Stimulated activated naive CD8-positive, alpha-beta T cell treated with anti-CD3 and anti-CD28 coated beads, Interleukin-15, amount 100 ng/mL, for 72 hours (primary cell): ENCODE data around the gene STRAP.
"Not testable (repeated sequence)": the region's sequence is repeated elsewhere in the genome, so short reads cannot be mapped to it uniquely, and the experiment has no call there.

ENCODE experiments used
- ATAC-seq: fragments of 150-1000 bp; cut with Tn5 transposase; 2 replicates; pipeline ENCODE4 v1.10.0; 2021; ENCODE audit warnings: mild to moderate bottlenecking, moderate library complexity
- DNase-seq, 2 donors: peaks; one replicate each; pipeline ENCODE4 v3.0.0; 2021 to 2022
- H3K27ac Mint-ChIP-seq, 2 donors: one replicate each; pipeline ENCODE4 v1.8.0; 2022; ENCODE audit warnings: mild to moderate bottlenecking in 2 of 2, mixed read lengths in 2 of 2, moderate library complexity in 2 of 2
- H3K27me3 Mint-ChIP-seq: one replicate; pipeline ENCODE4 v1.8.0; 2022; ENCODE audit warnings: mixed read lengths
- H3K4me1 Mint-ChIP-seq: one replicate; pipeline ENCODE4 v1.8.0; 2022; ENCODE audit warnings: mild to moderate bottlenecking, mixed read lengths
- H3K4me3 Mint-ChIP-seq, 2 donors: one replicate each; pipeline ENCODE4 v1.8.0; 2022; ENCODE audit warnings: mild to moderate bottlenecking in 2 of 2, mixed read lengths in 2 of 2, moderate library complexity in 1 of 2
- H3K9me3 Mint-ChIP-seq, 2 donors: one replicate each; pipeline ENCODE4 v1.8.0; 2022; ENCODE audit warnings: mixed read lengths in 2 of 2

Gene STRAP

DNA sequence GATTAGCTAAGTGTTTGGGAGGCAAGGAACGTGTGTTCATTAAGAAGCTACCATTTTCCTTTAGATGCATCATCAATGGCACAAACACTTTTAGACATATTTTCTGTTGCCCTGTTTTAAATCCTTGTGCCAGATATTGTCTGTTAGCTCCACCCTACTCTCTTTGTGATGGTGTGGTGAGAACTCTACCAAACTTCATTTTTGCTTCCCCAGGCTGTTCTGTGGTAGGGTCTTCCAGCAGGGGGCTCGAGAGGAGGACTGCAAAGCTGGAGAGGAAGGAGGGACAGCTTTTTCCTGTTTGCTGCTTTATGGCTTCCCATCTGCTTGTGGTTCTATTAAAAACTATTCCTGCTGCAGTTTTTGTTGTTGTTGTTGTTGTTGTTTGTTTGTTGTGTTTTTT is 23.8 kb upstream of the STRAP start:
- H3K27me3 Mint-ChIP-seq, result no peaks in the 10 kb centered on the region
- H3K4me1 Mint-ChIP-seq, result no peaks in the 10 kb centered on the region
- no peak for ATAC-seq
- no peak overlapping the region for H3K4me3 Mint-ChIP-seq
- no peak overlapping the region for H3K27ac Mint-ChIP-seq
- no peaks in the 10 kb centered on the region for H3K9me3 Mint-ChIP-seq
- no peak for DNase-seq

DNA sequence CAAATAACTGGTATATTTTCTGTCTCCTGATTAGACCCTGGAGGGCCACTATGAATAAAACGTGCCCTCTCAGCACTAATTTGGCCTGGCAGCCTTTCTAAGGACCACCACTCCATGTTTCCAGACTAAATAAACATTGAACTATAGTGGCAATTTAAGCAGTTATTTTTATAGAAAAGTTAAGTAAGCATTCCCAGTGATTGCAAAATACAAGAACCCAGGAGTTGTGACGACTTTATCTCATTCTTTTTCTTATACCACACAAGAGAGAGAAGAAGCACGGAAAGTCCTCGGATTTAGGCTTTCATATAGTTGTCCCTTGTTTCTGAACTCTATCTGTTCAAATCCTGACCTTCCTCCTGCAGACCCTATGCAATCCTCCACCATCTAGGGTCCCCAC is 23.1 kb upstream of the STRAP start:
- no peaks in the 10 kb centered on the region for H3K9me3 Mint-ChIP-seq
- no peaks in the 10 kb centered on the region for H3K27me3 Mint-ChIP-seq
- ATAC-seq (no peak), DNase-seq (no peak)
- peaks cover 5% of the 10 kb centered on the region for H3K4me1 Mint-ChIP-seq
- no peak overlapping the region for H3K4me3 Mint-ChIP-seq
- H3K27ac Mint-ChIP-seq, result no peak overlapping the region

DNA sequence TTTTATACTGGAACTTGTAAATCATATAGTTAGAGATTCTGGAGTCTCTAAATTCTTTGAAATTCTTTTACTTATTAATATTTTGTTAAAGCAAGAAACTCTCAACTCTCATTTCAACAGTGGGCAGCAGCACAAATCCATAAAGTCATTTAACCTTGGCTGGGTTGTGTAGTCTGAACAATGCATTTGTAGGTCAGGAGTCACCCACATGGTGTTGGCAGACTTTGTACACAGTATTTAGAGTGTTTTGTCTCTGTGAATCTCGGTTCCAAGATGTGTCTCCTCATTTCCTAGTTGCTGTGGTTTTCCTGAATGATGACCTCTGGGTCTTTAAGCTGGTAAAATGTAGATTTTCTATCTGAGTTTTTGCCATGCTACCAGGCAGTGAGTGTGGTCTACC is 20.8 kb upstream of the STRAP start:
- no peak for ATAC-seq
- no peak for DNase-seq
- Mint-ChIP-seq H3K27ac (no peak overlapping the region), H3K4me1 (peaks cover 6% of the 10 kb centered on the region), H3K4me3 (no peak overlapping the region), H3K9me3 (no peaks in the 10 kb centered on the region), H3K27me3 (no peaks in the 10 kb centered on the region)

DNA sequence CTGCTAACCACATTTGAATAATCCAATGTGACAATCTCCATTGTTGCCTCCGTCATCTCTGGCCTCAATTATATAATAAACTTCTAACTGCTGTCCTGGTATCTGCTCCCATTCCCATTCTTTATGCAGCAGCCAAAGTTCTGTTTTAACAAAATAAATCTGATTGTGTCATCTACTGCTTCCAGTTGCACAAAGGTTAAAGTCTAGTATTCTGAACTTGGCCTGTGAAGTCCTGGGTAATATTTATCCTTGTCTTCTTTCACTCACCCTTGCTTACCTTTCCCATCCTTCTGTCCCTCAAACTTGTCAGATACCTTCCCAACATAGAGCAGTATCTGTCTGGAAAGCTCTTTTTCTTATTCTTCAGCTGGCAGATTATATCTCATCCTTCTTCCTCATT is 19.3 kb upstream of the STRAP start:
- H3K9me3 Mint-ChIP-seq, result no peaks in the 10 kb centered on the region
- DNase-seq, result no peak
- peaks cover 6% of the 10 kb centered on the region for H3K4me1 Mint-ChIP-seq
- H3K27me3 Mint-ChIP-seq, result no peaks in the 10 kb centered on the region
- no peak overlapping the region for H3K4me3 Mint-ChIP-seq
- ATAC-seq, result no peak
- H3K27ac Mint-ChIP-seq, result no peak overlapping the region

DNA sequence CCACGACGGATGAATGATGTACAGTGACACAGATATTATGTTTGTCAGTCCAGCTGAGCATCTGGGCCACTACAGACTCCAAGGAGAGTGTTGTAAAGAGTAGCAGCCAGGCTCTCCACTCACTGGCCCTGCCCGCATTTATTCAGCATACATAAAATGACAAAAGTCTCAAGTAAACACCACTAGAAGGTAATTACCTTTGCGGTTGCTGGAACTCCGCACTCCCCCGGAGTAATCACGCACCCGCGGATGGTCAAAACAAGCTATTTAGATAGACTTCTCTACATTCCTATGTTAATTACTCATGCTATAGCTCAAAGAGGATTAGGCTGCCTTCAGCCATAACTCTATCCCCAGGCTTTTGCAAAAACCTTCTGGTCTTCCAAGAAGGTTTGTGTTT is 18.8 kb upstream of the STRAP start:
- Mint-ChIP-seq H3K27ac (no peak overlapping the region), H3K4me3 (no peak overlapping the region), H3K9me3 (no peaks in the 10 kb centered on the region), H3K4me1 (peaks cover 6% of the 10 kb centered on the region), H3K27me3 (no peaks in the 10 kb centered on the region)
- ATAC-seq, result no peak
- no peak for DNase-seq

DNA sequence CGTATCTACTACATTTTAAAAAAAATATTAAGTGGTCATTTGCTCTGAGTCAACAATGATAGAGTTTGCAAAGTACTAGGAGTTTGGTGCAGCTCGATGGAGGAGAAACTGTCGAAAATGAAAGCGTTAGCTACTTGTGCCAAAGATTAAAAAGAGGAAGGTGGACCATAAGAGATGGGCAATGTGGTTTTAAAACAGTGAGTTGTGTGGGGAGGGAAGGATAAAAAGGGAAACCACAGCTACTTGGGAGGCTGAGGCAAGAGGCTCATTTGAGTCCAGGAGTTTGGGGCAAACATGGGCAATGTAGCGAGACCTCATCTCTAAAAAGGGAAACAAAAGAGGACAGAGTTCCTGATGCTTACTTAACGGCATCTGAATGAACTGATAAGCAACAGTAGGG is 18.2 kb upstream of the STRAP start:
- peaks cover 1% of the 10 kb centered on the region for H3K27me3 Mint-ChIP-seq
- no peak overlapping the region for H3K27ac Mint-ChIP-seq
- H3K4me1 Mint-ChIP-seq, result peaks cover 6% of the 10 kb centered on the region
- peak overlapping the region; percentile 8 to 48 for H3K4me3 Mint-ChIP-seq
- H3K9me3 Mint-ChIP-seq, result no peaks in the 10 kb centered on the region
- DNase-seq (no peak), ATAC-seq (no peak)

DNA sequence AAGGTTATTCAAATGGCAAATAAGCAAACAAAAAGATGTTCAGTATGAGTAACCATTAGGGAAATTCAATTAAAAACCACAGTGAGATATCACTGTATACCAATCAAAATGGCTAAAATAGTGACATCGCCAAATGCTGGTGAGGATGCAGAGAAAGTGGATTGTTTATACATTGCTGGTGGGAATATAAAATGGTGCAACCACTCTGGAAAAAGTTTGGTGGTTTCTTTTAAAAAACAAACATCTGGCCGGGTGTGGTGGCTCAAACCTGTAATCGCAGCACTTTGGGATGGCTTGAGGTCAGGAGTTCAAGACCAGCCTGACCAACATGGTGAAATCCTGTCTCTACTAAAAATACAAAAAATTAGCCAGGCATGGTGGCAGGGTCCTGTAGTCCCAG is 14.0 kb upstream of the STRAP start:
- DNase-seq (no peak), ATAC-seq (no peak)
- Mint-ChIP-seq H3K9me3 (no peaks in the 10 kb centered on the region), H3K27ac (no peak overlapping the region), H3K4me1 (peaks cover 6% of the 10 kb centered on the region), H3K27me3 (peaks cover 14% of the 10 kb centered on the region), H3K4me3 (no peak overlapping the region)

DNA sequence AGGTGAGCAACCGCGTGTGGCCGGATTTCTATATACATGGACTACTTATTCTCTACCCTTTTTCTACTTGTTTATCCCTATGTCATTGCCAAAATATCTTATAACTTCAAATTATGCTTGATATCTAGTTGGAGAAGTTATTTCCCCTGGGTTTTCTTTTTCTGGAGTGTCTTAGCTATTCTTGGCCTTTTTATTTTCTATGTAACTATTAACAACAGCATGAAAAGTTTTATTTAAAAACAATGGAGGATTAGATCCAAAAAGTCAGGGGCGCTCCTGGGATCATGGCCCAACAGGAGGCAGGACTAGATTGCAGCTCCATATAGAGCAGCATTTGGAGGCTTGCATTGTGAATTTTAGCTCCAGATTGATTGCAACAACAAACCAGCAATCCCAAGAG is 8.6 kb upstream of the STRAP start:
- DNase-seq (no peak), ATAC-seq (no peak)
- Mint-ChIP-seq H3K9me3 (peaks cover 0 to 4% of the 10 kb centered on the region in 2 donors), H3K27me3 (peaks cover 14% of the 10 kb centered on the region), H3K27ac (no peak overlapping the region), H3K4me3 (no peak overlapping the region), H3K4me1 (peaks cover 14% of the 10 kb centered on the region)

DNA sequence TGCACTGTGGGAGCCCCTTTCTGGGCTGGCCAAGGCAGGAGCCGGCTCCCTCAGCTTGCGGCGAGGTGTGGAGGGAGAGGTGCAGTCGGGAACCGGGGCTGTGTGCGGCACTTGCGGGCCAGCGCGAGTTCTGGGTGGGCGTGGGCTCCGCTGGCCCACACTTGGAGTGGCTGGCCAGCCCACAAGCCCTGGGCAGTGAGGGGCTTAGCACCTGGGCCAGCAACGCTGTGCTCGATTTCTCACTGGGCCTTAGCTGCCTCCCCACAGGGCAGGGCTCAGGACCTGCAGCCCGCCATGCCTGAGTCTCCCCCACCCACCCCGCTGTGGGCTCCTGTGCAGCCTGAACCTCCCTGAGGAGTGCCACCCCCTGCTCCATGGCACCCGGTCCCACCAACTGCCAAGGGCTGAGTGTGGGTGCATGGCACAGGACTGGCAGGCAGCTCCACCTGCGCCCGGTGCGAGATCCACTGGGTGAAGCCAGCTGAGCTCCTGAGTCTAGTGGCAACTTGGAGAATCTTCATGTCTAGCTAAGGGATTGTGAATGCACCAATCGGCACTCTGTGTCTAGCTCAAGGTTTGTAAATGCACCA is 7.5 kb upstream of the STRAP start:
- DNase-seq, H3K27ac Mint-ChIP-seq, H3K9me3 Mint-ChIP-seq, H3K27me3 Mint-ChIP-seq: not testable (repeated sequence)
- ATAC-seq, result peak; percentile 60
- peak overlapping the region in 1 of 2 donors; percentile 73 for H3K4me3 Mint-ChIP-seq
- H3K4me1 Mint-ChIP-seq, result peaks cover 14% of the 10 kb centered on the region

DNA sequence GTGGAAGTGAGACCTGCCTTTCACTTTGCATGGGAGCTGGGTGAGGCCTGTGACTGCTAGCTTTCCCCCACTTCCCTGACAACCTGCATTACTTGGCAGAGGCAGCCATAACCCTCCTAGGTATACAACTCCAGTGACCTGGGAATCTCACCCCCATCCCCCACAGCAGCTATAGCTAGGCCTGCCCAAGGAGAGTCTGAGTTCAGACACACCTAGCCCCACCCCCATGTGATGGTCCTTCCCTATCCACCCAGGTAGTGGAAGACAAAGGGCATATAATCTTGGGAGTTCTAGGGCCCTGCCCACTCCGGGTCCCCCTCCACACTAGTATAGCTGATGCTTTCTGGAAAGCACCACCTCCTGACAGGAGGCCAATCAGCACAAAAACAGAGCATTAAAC is 6.3 kb upstream of the STRAP start:
- H3K27me3 Mint-ChIP-seq, result peaks cover 7% of the 10 kb centered on the region
- H3K27ac Mint-ChIP-seq, result no peak overlapping the region
- H3K4me1 Mint-ChIP-seq, result peaks cover 17% of the 10 kb centered on the region
- DNase-seq (no peak), ATAC-seq (no peak)
- H3K9me3 Mint-ChIP-seq, result peaks cover 0 to 4% of the 10 kb centered on the region in 2 donors
- peak overlapping the region; percentile 73 to 80 for H3K4me3 Mint-ChIP-seq

DNA sequence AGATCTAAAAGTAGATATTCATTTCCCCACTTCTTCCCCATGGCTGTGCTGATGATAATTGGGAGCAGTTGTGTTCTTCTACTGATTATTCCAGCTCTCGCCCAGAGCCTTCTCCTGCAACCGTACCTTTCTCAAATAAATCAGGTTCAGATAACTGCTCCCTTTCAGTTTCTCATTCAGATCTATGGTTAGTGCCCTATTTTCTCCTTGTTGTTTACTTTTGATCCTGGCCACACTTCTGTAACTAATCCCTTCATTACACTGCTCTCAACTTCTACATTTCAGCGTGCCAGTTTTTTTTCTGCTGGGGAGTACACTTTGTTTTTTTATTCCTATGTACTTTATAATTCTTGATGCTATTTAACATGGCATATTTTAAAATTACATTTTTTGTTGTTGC is 2.8 kb upstream of the STRAP start:
- no peak for ATAC-seq
- no peak overlapping the region for H3K27ac Mint-ChIP-seq
- H3K4me3 Mint-ChIP-seq, result no peak overlapping the region
- peaks cover 34% of the 10 kb centered on the region for H3K4me1 Mint-ChIP-seq
- peaks cover 0 to 4% of the 10 kb centered on the region in 2 donors for H3K9me3 Mint-ChIP-seq
- no peaks in the 10 kb centered on the region for H3K27me3 Mint-ChIP-seq
- no peak for DNase-seq

DNA sequence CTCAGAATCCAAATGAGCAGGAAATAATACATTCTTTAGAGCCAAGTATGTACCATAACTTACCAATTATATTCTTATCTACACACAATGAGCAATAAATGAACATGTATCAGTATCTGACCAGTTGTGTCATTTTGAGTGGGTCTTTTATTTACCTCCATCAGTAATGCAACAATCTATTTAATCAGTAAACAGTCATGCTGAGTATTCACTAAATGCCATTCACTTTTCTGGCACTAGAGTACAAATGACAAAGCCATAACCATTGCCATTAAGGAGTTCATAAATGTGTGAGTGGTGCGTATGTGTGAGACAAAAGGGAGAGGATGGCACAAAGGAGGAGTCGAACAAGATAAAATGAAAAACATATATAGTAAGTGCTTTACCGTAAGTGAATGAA is 1.5 kb upstream of the STRAP start:
- H3K9me3 Mint-ChIP-seq, result peaks cover 0 to 4% of the 10 kb centered on the region in 2 donors
- H3K27me3 Mint-ChIP-seq, result no peaks in the 10 kb centered on the region
- ATAC-seq (no peak), DNase-seq (no peak)
- peaks cover 40% of the 10 kb centered on the region for H3K4me1 Mint-ChIP-seq
- peak overlapping the region; percentile 30 to 55 for H3K4me3 Mint-ChIP-seq
- no peak overlapping the region for H3K27ac Mint-ChIP-seq

DNA sequence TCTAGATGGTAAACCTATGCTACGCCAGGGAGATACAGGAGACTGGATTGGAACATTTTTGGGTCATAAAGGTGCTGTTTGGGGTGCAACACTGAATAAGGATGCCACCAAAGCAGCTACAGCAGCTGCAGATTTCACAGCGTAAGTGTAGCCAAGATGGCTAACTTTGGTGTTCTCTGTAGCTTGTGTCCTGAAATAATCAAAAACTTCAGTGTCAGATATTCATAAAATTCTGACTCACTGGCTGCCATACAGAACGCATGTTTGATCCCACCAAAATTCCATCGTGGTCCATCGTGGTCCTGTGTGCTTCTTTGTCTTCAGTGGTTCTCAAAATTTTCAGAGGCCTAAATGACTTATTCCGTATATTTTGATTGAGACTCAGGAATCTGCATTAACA is 1.3 kb downstream of the STRAP start:
- H3K27ac Mint-ChIP-seq, result peak overlapping the region; percentile 96 to 97
- H3K27me3 Mint-ChIP-seq, result no peaks in the 10 kb centered on the region
- H3K4me3 Mint-ChIP-seq, result peak overlapping the region; percentile 87 to 92
- DNase-seq, result no peak
- no peaks in the 10 kb centered on the region for H3K9me3 Mint-ChIP-seq
- ATAC-seq, result no peak
- peaks cover 59% of the 10 kb centered on the region for H3K4me1 Mint-ChIP-seq

DNA sequence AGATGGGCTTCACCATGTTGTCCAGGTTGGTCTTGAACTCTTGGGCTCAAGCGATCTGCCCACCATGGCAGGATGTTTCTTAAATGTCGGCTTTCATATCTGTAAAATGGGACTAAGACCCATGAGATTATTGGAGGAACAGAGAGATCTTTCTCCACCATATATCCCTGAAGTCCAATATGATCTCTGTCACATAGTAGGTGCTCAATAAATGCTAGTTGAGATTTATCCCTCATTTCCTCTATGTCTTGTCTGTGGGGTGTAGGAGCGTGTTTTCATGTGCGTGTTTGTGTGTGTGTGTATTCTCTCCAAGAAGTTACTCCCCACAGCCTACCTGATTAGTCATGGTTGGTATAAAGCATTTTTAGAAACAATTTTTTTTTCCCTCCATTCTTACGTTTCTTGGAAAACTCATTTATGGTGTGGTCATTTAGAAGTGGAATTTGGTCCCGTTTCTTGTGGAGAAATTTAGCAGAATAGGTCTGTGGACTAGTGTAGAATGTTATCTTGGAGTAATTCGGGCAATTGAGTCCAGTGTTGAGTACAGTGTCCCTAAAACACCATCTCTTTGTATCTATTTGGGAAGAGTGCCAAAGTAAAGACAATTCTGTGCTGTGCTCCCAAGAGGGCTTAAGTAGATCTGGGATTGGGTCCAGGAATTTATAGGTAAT is 4.3 kb downstream of the STRAP start:
- H3K27ac Mint-ChIP-seq, result no peak overlapping the region
- H3K4me1 Mint-ChIP-seq, result peaks cover 58% of the 10 kb centered on the region
- no peak for DNase-seq
- peak overlapping the region in 1 of 2 donors; percentile 5 for H3K4me3 Mint-ChIP-seq
- no peaks in the 10 kb centered on the region for H3K27me3 Mint-ChIP-seq
- H3K9me3 Mint-ChIP-seq, result no peaks in the 10 kb centered on the region
- no peak for ATAC-seq

DNA sequence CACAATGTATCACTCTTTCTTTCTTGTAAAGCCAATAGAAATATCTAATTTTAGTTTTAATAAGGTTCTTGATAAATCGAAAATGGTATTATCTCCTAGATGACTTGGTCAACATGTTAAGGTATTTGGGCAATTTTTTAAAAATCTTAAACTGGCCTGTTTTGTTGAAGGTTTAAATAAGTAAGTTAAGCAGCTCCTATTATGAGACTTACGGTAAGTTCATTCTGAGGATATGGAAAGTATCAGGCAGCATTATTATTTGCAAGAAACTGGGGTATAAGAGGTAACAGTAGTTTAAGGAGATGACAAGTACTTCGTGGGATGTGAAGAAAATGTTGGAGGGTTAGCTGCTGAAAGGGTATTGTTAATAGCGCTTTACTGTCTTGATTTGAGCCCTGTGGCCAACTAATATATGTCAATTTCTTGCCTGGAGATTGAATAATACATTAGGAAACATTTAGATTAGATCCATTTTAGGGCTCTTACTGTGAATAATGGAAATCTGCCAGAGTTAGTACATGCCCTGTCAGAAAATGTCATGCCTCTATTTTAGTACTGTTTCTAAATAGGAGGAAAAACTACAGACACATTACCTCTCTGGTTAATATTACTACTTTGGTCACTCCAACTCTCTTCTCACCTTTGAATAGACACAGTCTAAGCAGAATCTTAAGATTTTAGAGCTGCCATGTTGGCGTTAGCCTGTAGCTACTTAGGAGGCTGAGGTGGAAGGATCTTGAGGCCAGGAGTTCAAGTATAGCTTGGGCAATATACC is 5.0 kb downstream of the STRAP start:
- ATAC-seq (no peak), DNase-seq (no peak)
- H3K4me1 Mint-ChIP-seq, result peaks cover 54% of the 10 kb centered on the region
- no peaks in the 10 kb centered on the region for H3K27me3 Mint-ChIP-seq
- H3K27ac Mint-ChIP-seq, result no peak overlapping the region
- H3K4me3 Mint-ChIP-seq, result no peak overlapping the region
- H3K9me3 Mint-ChIP-seq, result no peaks in the 10 kb centered on the region

DNA sequence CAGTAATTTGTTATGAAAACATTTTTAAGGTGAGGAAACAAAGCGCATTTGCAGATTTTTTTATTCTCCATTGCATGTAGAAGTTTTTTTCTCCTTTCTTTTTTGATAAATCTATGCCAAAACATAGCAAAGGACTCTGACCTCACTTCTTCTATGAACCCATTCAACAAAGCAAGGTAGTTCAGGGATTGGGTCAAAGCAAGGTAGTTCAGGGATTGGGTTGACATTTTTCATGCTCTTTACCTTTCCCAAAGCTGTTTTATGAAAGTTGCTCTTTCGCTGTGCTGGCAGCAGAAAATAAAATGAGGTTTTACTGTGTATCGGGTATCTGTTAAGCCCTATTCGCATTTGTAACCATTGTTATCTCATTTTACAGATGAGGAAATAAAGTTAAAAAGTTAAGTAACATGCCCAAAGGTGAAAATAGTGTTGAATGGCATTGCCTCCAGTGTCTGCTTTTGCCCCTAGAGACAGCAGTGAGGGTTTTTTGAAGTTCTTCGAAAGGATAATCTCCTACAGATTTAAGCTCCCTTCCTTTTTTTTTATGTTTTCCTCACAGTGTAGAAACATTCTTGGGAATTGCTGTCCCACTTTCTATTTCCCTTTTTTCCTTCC is 10.6 kb downstream of the STRAP start:
- no peak overlapping the region for H3K27ac Mint-ChIP-seq
- H3K4me1 Mint-ChIP-seq, result peaks cover 14% of the 10 kb centered on the region
- H3K9me3 Mint-ChIP-seq, result no peaks in the 10 kb centered on the region
- ATAC-seq (no peak), DNase-seq (no peak)
- H3K27me3 Mint-ChIP-seq, result no peaks in the 10 kb centered on the region
- H3K4me3 Mint-ChIP-seq, result no peak overlapping the region
